DMS53 treated with DMSO at 0.1 percent for 48 hours (cell line): Measurements from ENCODE around the gene SCGB1D2.

Source experiments
- DNase-seq: peaks from one replicate; lab custom pipeline; 2025; ENCODE audit not compliant: unreplicated experiment; lab: John Stamatoyannopoulos, UW

Gene SCGB1D2

GRCh38 chr11:62256281-62256680 lies 14.2 kb downstream of the SCGB1D2 start:
- DNase-seq: no peak

DNA sequence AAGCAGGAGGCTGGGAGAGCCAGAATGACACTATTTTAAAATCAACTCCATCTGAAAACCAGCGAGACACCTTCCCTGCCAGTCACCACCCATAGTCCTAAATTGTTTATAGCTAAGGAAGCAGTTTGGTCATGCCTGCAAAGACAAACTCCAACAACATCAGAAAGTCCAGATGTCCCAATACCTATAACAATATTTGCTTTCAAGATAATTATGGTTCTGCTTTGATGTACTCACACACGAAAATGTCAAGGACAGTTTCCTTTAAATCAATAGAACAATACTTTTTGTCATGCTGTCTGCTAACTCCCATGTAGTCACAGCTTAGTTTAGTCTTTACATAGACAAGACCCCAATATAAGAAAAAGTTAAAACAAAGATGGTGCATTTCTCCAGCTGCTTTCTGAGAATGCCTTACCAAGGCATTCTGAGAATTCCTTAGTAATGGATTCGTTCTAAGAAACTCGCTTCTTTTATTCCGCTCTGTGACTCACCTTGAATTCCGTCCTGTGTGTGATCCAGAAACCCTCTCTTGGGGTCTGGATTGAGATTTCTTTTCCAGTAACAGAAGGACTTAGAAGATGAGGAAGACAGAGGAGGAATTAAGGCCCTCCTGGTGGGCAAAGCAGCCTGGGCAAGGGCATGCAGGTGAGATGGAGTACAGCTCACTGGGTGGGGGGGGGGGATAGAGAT lies 18.4 kb downstream of the SCGB1D2 start:
- DNase-seq: no peak

GRCh38 chr11:62264004-62264403 lies 22.0 kb downstream of the SCGB1D2 start:
- DNase-seq: no peak

GRCh38 chr11:62266558-62266957 lies 24.5 kb downstream of the SCGB1D2 start:
- no peak for DNase-seq

GRCh38 chr11:62267050-62267449 lies 25.0 kb downstream of the SCGB1D2 start:
- DNase-seq: no peak

DNA sequence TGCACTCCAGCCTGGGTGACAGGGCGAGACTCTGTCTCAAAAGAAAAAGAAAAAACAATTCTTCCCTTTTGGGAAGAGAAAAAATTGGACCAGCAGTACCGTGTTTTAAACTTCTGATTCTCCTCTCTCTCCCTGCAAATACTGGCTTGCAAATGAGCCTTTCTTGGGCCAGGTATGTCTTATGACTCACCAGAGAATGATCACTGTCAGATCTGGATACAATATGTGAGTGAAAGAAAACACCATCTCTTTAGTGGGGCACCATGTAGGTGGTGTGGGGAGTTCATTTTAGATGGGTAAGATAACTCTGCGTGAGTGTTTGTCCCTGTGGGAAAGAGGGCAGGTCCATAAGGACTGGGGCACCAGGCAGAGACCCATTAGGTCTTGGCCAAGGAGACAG lies 25.5 kb downstream of the SCGB1D2 start:
- DNase-seq: no peak

DNA sequence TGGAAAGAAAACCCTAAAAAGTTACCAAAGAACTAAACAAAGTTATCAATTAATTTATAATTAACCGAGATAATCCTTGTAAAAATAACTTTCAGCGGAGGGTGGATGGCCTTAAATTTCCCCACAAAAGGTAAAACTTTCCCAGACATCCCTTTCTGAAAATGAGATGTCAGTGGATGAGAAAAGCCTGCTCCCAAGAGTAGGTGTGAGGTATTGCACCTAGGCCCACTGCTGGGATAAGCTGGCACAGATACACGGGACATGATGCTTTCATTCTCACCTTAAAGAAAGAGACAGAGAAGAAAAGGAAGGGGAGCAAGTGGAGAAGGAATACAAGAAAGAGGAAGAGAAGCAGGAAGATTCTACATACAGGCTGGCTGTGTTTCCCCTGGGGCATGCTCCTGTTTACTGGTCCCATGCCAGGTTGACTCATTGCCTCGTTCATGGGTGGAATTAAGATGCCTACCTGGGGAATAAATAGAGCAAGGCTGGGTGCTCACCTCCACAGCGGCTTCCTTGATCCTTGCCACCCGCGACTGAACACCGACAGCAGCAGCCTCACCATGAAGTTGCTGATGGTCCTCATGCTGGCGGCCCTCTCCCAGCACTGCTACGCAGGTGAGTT lies 27.7 kb downstream of the SCGB1D2 start, which contains the start of gene SCGB2A2:
Gene SCGB2A2 (plus strand): TSS at position 505 of the 625 bp plus-strand sequence. CDS start 59 bp downstream, at position 564.
- DNase-seq: no peak

GRCh38 chr11:62273284-62273683 lies 31.2 kb downstream of the SCGB1D2 start:
- DNase-seq: no peak

GRCh38 chr11:62273789-62274275 lies 31.8 kb downstream of the SCGB1D2 start:
- no peak for DNase-seq

- no peak for DNase-seq
These were observed 38.4 kb downstream of the SCGB1D2 start for GRCh38 chr11:62280452-62280851.
